OCI-LY3 (cell line): Measurements from ENCODE around the gene GPR85.

Experiments used
- EZH2phosphoT487 ChIP-seq: fragments of 200-600 bp; shearing (Covaris generic); IDR thresholded peaks from 2 replicates; pipeline ENCODE4 v1.6.1; 2018; ENCODE audit warnings: antibody characterized with exemption, mixed run types, low read depth
- TF ChIP-seq, protein P1 (sequence below): fragments of 200-600, 300-600 bp; sonication (generic); IDR thresholded peaks from 2 replicates; pipeline ENCODE4 v1.5.1; 2014; ENCODE audit warnings: antibody characterized with exemption, low read length, low read depth

GRCh38 chr7:113084496-113085172, 2.0 kb downstream of the GPR85 start:
- TF ChIP-seq, protein P1, sequence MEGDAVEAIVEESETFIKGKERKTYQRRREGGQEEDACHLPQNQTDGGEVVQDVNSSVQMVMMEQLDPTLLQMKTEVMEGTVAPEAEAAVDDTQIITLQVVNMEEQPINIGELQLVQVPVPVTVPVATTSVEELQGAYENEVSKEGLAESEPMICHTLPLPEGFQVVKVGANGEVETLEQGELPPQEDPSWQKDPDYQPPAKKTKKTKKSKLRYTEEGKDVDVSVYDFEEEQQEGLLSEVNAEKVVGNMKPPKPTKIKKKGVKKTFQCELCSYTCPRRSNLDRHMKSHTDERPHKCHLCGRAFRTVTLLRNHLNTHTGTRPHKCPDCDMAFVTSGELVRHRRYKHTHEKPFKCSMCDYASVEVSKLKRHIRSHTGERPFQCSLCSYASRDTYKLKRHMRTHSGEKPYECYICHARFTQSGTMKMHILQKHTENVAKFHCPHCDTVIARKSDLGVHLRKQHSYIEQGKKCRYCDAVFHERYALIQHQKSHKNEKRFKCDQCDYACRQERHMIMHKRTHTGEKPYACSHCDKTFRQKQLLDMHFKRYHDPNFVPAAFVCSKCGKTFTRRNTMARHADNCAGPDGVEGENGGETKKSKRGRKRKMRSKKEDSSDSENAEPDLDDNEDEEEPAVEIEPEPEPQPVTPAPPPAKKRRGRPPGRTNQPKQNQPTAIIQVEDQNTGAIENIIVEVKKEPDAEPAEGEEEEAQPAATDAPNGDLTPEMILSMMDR: no peak
- TF ChIP-seq EZH2phosphoT487: no peak
